ENCODE data around the gene PRLHR. TPM values are rescaled to one million over a fixed set of nuclear protein-coding genes. Genes with fewer than 3 reads are reported as not detected.

The PRLHR gene
- total and polyA plus RNA-seq, 7 experiments from 2014 or later: not detected

- Mint-ChIP-seq H3K27me3 (peaks cover 46 to 63% (median 53%) of the 10 kb centered on the region in 5 donors), H3K4me1 (peaks cover 9 to 37% (median 27%) of the 10 kb centered on the region in 7 donors), H3K36me3 (peaks cover 0 to 3% (median 0%) of the 10 kb centered on the region in 5 donors), H3K27ac (no peak overlapping the region), H3K4me3 (no peak overlapping the region), H3K9me3 (peaks cover 0 to 9% (median 0%) of the 10 kb centered on the region in 11 donors)
- Histone ChIP-seq H3K27me3 (ENCODE audit: control insufficient read depth in 2 of 2, insufficient read depth in 2 of 2, low read length in 2 of 2) (peaks cover 0 to 17% of the 10 kb centered on the region in 2 donors), H3K9me3 (ENCODE audit: control insufficient read depth in 2 of 3, low read length in 3 of 3) (peaks cover 0 to 6% (median 0%) of the 10 kb centered on the region in 3 experiments), H3K4me1 (ENCODE audit: control insufficient read depth in 2 of 2, insufficient read depth in 2 of 2, low read length in 2 of 2) (peaks cover 0 to 17% of the 10 kb centered on the region in 2 donors), H3K36me3 (ENCODE audit: control insufficient read depth in 2 of 3, insufficient read depth in 3 of 3, low read length in 3 of 3) (no peaks in the 10 kb centered on the region), H3K27ac (ENCODE audit: low read depth, low read length) (no peak overlapping the region), H3K4me3 (ENCODE audit: low read length) (no peak overlapping the region)
- ChIA-PET POLR2A (interaction anchor here (0.6 kb wide), 1 partner anchor 13 kb away, joined by 3 read pairs; no protein-coding TSS in a partner anchor), CTCF (interaction anchor here (0.7 to 1.5 kb wide), 3 partner anchors 14 to 128 kb away, joined by 3 to 4 read pairs (median 3); no protein-coding TSS in a partner anchor)
- DNase-seq: no peak
- intact Hi-C loops (cut with micrococcal nuclease): no loop called here
- no peak for ATAC-seq
Observed at GRCh38 chr10:118592675-118593330, 2.6 kb downstream of the PRLHR start.

GRCh38 chr10:118590334-118590733 lies 5.1 kb downstream of the PRLHR start:
- no peak for ATAC-seq
- CTCF ChIA-PET: no interaction called here
- intact Hi-C loops (cut with micrococcal nuclease): no loop called here

GRCh38 chr10:118587881-118588651 lies 7.4 kb downstream of the PRLHR start:
- no peak for DNase-seq
- ATAC-seq: no peak
- no peak overlapping the region for H3K27ac Mint-ChIP-seq
- intact Hi-C loops (cut with micrococcal nuclease): no loop called here
- H3K27me3 Mint-ChIP-seq: peaks cover 9 to 21% (median 11%) of the 10 kb centered on the region in 5 donors
- H3K9me3 Mint-ChIP-seq: peaks cover 0 to 3% (median 0%) of the 10 kb centered on the region in 11 donors
- no peak overlapping the region for H3K27ac ChIP-seq (ENCODE audit: low read depth, low read length)
- no peak overlapping the region for H3K4me3 ChIP-seq (ENCODE audit: low read length)
- no peaks in the 10 kb centered on the region for H3K36me3 ChIP-seq (ENCODE audit: control insufficient read depth in 2 of 3, insufficient read depth in 3 of 3, low read length in 3 of 3)
- ChIA-PET CTCF (interaction anchor here (1.1 kb wide), 1 partner anchor 19 kb away, joined by 3 read pairs; no protein-coding TSS in a partner anchor), POLR2A (no interaction called here)
- H3K4me3 Mint-ChIP-seq: no peak overlapping the region
- H3K4me1 Mint-ChIP-seq: no peaks in the 10 kb centered on the region
- H3K4me1 ChIP-seq (ENCODE audit: control insufficient read depth in 2 of 2, insufficient read depth in 2 of 2, low read length in 2 of 2): no peaks in the 10 kb centered on the region
- no peaks in the 10 kb centered on the region for H3K27me3 ChIP-seq (ENCODE audit: control insufficient read depth in 2 of 2, insufficient read depth in 2 of 2, low read length in 2 of 2)
- H3K9me3 ChIP-seq (ENCODE audit: control insufficient read depth in 2 of 3, low read length in 3 of 3): no peaks in the 10 kb centered on the region
- H3K36me3 Mint-ChIP-seq: peaks cover 0 to 3% (median 0%) of the 10 kb centered on the region in 5 donors

More at GRCh38 chr10:118590334-118590733, 5.1 kb downstream of the PRLHR start:
- no peak for DNase-seq
- Mint-ChIP-seq H3K4me1 (peaks cover 3 to 19% (median 15%) of the 10 kb centered on the region in 7 donors), H3K36me3 (peaks cover 0 to 3% (median 0%) of the 10 kb centered on the region in 5 donors), H3K27me3 (peaks cover 27 to 42% (median 31%) of the 10 kb centered on the region in 5 donors), H3K9me3 (peaks cover 0 to 8% (median 0%) of the 10 kb centered on the region in 11 donors), H3K27ac (no peak overlapping the region), H3K4me3 (no peak overlapping the region)
- Histone ChIP-seq H3K27ac (ENCODE audit: low read depth, low read length) (no peak overlapping the region), H3K4me3 (ENCODE audit: low read length) (no peak overlapping the region), H3K27me3 (ENCODE audit: control insufficient read depth in 2 of 2, insufficient read depth in 2 of 2, low read length in 2 of 2) (peaks cover 0 to 9% of the 10 kb centered on the region in 2 donors), H3K4me1 (ENCODE audit: control insufficient read depth in 2 of 2, insufficient read depth in 2 of 2, low read length in 2 of 2) (peaks cover 0 to 6% of the 10 kb centered on the region in 2 donors), H3K36me3 (ENCODE audit: control insufficient read depth in 2 of 3, insufficient read depth in 3 of 3, low read length in 3 of 3) (no peaks in the 10 kb centered on the region), H3K9me3 (ENCODE audit: control insufficient read depth in 2 of 3, low read length in 3 of 3) (peaks cover 0 to 2% (median 0%) of the 10 kb centered on the region in 3 experiments)
- POLR2A ChIA-PET: no interaction called here

GRCh38 chr10:118586911-118587310 lies 8.5 kb downstream of the PRLHR start:
- Histone ChIP-seq H3K9me3 (ENCODE audit: control insufficient read depth in 2 of 3, low read length in 3 of 3) (no peaks in the 10 kb centered on the region), H3K27ac (ENCODE audit: low read depth, low read length) (no peak overlapping the region), H3K27me3 (ENCODE audit: control insufficient read depth in 2 of 2, insufficient read depth in 2 of 2, low read length in 2 of 2) (no peaks in the 10 kb centered on the region), H3K4me1 (ENCODE audit: control insufficient read depth in 2 of 2, insufficient read depth in 2 of 2, low read length in 2 of 2) (no peaks in the 10 kb centered on the region), H3K4me3 (ENCODE audit: low read length) (no peak overlapping the region), H3K36me3 (ENCODE audit: control insufficient read depth in 2 of 3, insufficient read depth in 3 of 3, low read length in 3 of 3) (no peaks in the 10 kb centered on the region)
- peaks cover 0 to 3% (median 0%) of the 10 kb centered on the region in 5 donors for H3K36me3 Mint-ChIP-seq
- H3K4me3 Mint-ChIP-seq: no peak overlapping the region
- H3K27ac Mint-ChIP-seq: no peak overlapping the region
- ChIA-PET CTCF (no interaction called here), POLR2A (no interaction called here)
- no peak for DNase-seq
- H3K4me1 Mint-ChIP-seq: no peaks in the 10 kb centered on the region
- H3K27me3 Mint-ChIP-seq: peaks cover 0 to 11% (median 1%) of the 10 kb centered on the region in 5 donors
- ATAC-seq: no peak
- H3K9me3 Mint-ChIP-seq: no peaks in the 10 kb centered on the region
- intact Hi-C loops (cut with micrococcal nuclease): no loop called here

- Mint-ChIP-seq H3K36me3 (peaks cover 0 to 3% (median 0%) of the 10 kb centered on the region in 5 donors), H3K27me3 (peaks cover 0 to 6% (median 0%) of the 10 kb centered on the region in 5 donors), H3K9me3 (no peaks in the 10 kb centered on the region), H3K4me1 (no peaks in the 10 kb centered on the region), H3K27ac (peak overlapping the region in 1 of 9 donors; percentile 34), H3K4me3 (no peak overlapping the region)
- CTCF ChIA-PET: no interaction called here
- Histone ChIP-seq H3K27me3 (ENCODE audit: control insufficient read depth in 2 of 2, insufficient read depth in 2 of 2, low read length in 2 of 2) (no peaks in the 10 kb centered on the region), H3K4me3 (ENCODE audit: low read length) (no peak overlapping the region), H3K9me3 (ENCODE audit: control insufficient read depth in 2 of 3, low read length in 3 of 3) (no peaks in the 10 kb centered on the region), H3K27ac (ENCODE audit: low read depth, low read length) (no peak overlapping the region), H3K4me1 (ENCODE audit: control insufficient read depth in 2 of 2, insufficient read depth in 2 of 2, low read length in 2 of 2) (no peaks in the 10 kb centered on the region), H3K36me3 (ENCODE audit: control insufficient read depth in 2 of 3, insufficient read depth in 3 of 3, low read length in 3 of 3) (no peaks in the 10 kb centered on the region)
- no peak for ATAC-seq
- POLR2A ChIA-PET: no interaction called here
- intact Hi-C loops (cut with micrococcal nuclease): no loop called here
- no peak for DNase-seq
Observed at GRCh38 chr10:118585794-118586193, 9.7 kb downstream of the PRLHR start.

- ATAC-seq: no peak
- Mint-ChIP-seq H3K4me1 (no peaks in the 10 kb centered on the region), H3K27me3 (peaks cover 0 to 8% (median 0%) of the 10 kb centered on the region in 5 donors), H3K36me3 (peaks cover 0 to 3% (median 0%) of the 10 kb centered on the region in 5 donors), H3K27ac (peak overlapping the region in 2 of 9 donors; percentile 34 to 48), H3K4me3 (no peak overlapping the region), H3K9me3 (no peaks in the 10 kb centered on the region)
- Histone ChIP-seq H3K27ac (ENCODE audit: low read depth, low read length) (no peak overlapping the region), H3K9me3 (ENCODE audit: control insufficient read depth in 2 of 3, low read length in 3 of 3) (no peaks in the 10 kb centered on the region), H3K36me3 (ENCODE audit: control insufficient read depth in 2 of 3, insufficient read depth in 3 of 3, low read length in 3 of 3) (no peaks in the 10 kb centered on the region), H3K27me3 (ENCODE audit: control insufficient read depth in 2 of 2, insufficient read depth in 2 of 2, low read length in 2 of 2) (no peaks in the 10 kb centered on the region), H3K4me1 (ENCODE audit: control insufficient read depth in 2 of 2, insufficient read depth in 2 of 2, low read length in 2 of 2) (no peaks in the 10 kb centered on the region), H3K4me3 (ENCODE audit: low read length) (no peak overlapping the region)
- no peak for DNase-seq
- ChIA-PET CTCF (no interaction called here), POLR2A (no interaction called here)
- intact Hi-C loops (cut with micrococcal nuclease): no loop called here
Observed at GRCh38 chr10:118585234-118585633, 10.2 kb downstream of the PRLHR start.
